Measurements from ENCODE around the gene ABRACL.

The ABRACL gene

GRCh38 chr6:139058029-139058428, 29.5 kb downstream of the ABRACL start:
- no peak for DNase-seq

GRCh38 chr6:139060332-139060731, 31.8 kb downstream of the ABRACL start:
- DNase-seq: no peak

GRCh38 chr6:139062932-139063646, 34.5 kb downstream of the ABRACL start:
- DNase-seq: no peak

GRCh38 chr6:139064981-139065665, 36.6 kb downstream of the ABRACL start:
- DNase-seq: no peak

GRCh38 chr6:139066080-139066479, 37.5 kb downstream of the ABRACL start:
- DNase-seq: no peak

- DNase-seq: no peak
These were observed 40.3 kb downstream of the ABRACL start for GRCh38 chr6:139068846-139069245.

- DNase-seq: no peak
These were observed 44.6 kb downstream of the ABRACL start for GRCh38 chr6:139073118-139073517.

- no peak for DNase-seq
These were observed 50.5 kb downstream of the ABRACL start for GRCh38 chr6:139079018-139079417.

- no peak for DNase-seq
These were observed 51.8 kb downstream of the ABRACL start for GRCh38 chr6:139080255-139080920.

- no peak for DNase-seq
These were observed 52.9 kb downstream of the ABRACL start for GRCh38 chr6:139081471-139081870.

- no peak for DNase-seq
These were observed 53.8 kb downstream of the ABRACL start for GRCh38 chr6:139082370-139082769.

GRCh38 chr6:139091826-139092225, 63.3 kb downstream of the ABRACL start:
- no peak for DNase-seq

Measured in cortex of kidney (tissue), 1 donor.